ENCODE results near the gene ACADL.

Gene ACADL

DNA sequence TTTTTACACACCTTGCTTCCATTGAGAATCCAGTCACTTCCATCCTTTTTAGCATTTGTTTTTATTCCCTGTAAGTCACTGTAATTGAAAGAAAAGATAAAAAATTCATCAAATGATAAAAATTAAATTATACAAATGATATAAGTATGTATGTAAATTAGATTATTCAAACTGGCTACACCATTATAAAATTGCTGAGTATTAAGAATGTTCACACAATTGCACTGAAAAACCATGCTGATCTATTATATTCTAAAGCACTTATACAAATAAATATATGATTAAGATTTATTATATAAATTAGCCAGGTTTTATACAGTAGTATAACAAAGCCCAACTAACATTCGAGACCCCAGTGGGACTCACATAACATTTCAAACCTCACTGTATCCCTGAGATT lies 15.1 kb downstream of the ACADL start:
- Histone ChIP-seq H3K9ac (no peak overlapping the region), H3K79me2 (peaks cover 18% of the 10 kb centered on the region), H3K36me3 (ENCODE audit: control insufficient read depth, insufficient read depth, low read length) (no peaks in the 10 kb centered on the region), H3K27ac (no peak overlapping the region), H3K9me3 (ENCODE audit: control insufficient read depth, low read length) (no peaks in the 10 kb centered on the region), H3K4me2 (ENCODE audit: low read length) (no peak overlapping the region), H2AFZ (no peak overlapping the region), H3K27me3 (ENCODE audit: control insufficient read depth, insufficient read depth, low read length) (no peaks in the 10 kb centered on the region), H3K4me3 (ENCODE audit: low read depth, low read length) (no peak overlapping the region), H3K4me1 (no peaks in the 10 kb centered on the region)
- TF ChIP-seq, protein P1, sequence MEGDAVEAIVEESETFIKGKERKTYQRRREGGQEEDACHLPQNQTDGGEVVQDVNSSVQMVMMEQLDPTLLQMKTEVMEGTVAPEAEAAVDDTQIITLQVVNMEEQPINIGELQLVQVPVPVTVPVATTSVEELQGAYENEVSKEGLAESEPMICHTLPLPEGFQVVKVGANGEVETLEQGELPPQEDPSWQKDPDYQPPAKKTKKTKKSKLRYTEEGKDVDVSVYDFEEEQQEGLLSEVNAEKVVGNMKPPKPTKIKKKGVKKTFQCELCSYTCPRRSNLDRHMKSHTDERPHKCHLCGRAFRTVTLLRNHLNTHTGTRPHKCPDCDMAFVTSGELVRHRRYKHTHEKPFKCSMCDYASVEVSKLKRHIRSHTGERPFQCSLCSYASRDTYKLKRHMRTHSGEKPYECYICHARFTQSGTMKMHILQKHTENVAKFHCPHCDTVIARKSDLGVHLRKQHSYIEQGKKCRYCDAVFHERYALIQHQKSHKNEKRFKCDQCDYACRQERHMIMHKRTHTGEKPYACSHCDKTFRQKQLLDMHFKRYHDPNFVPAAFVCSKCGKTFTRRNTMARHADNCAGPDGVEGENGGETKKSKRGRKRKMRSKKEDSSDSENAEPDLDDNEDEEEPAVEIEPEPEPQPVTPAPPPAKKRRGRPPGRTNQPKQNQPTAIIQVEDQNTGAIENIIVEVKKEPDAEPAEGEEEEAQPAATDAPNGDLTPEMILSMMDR (IDR thresholded peaks at IDR 0.05), result no peak

GRCh38 chr2:210207929-210208328 lies 17.3 kb downstream of the ACADL start:
- H3K4me3 ChIP-seq (ENCODE audit: low read depth, low read length), result no peak overlapping the region
- no peaks in the 10 kb centered on the region for H3K9me3 ChIP-seq (ENCODE audit: control insufficient read depth, low read length)
- TF ChIP-seq, protein P1 (IDR thresholded peaks at IDR 0.05), result no peak
- no peaks in the 10 kb centered on the region for H3K36me3 ChIP-seq (ENCODE audit: control insufficient read depth, insufficient read depth, low read length)
- H3K4me1 ChIP-seq, result peaks cover 7% of the 10 kb centered on the region
- H3K4me2 ChIP-seq (ENCODE audit: low read length), result no peak overlapping the region
- no peak overlapping the region for H2AFZ ChIP-seq
- peaks cover 21% of the 10 kb centered on the region for H3K79me2 ChIP-seq
- no peak overlapping the region for H3K27ac ChIP-seq
- no peaks in the 10 kb centered on the region for H3K27me3 ChIP-seq (ENCODE audit: control insufficient read depth, insufficient read depth, low read length)
- no peak overlapping the region for H3K9ac ChIP-seq

DNA sequence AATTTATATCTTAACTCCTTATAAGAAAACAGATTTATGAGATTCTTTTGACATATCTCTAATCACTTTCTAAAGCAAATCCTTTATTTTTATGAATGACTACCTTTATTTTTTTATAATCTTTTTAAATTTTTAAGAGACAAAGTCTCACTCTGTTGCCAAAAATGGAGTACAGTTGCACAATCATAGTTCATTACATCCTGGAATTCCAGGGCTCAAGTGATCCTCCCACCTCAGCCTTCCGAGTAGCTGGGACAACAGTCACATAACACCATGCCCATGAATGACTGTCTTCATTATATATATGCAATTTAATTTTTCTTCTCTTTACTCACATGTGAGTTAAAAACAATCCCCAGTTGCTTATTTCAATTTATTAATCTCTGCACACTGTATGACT lies 21.7 kb downstream of the ACADL start:
- H3K27me3 ChIP-seq (ENCODE audit: control insufficient read depth, insufficient read depth, low read length), result no peaks in the 10 kb centered on the region

DNA sequence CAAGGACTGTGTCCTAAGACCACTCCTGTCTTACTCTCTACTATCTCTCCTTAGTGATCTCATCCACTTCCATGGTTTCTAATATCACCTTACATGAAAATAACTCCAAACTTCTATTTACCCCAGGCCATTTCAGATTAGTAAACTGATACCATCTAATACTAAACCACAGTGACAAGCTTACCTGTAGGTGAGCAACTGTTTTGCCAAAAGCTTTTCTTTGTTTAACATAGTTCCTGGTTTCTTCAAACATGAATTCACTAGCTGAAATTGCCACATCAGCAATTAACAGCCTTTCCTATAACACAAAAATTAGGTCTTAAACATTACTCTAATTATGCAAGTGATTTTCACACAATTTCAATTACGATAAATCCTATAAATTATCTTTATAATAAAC lies 22.1 kb downstream of the ACADL start:
- Histone ChIP-seq H3K79me2 (peaks cover 32% of the 10 kb centered on the region), H2AFZ (no peak overlapping the region), H3K4me1 (peaks cover 23% of the 10 kb centered on the region), H3K36me3 (ENCODE audit: control insufficient read depth, insufficient read depth, low read length) (no peaks in the 10 kb centered on the region), H3K9ac (no peak overlapping the region), H3K4me3 (ENCODE audit: low read depth, low read length) (no peak overlapping the region), H3K9me3 (ENCODE audit: control insufficient read depth, low read length) (no peaks in the 10 kb centered on the region), H3K27me3 (ENCODE audit: control insufficient read depth, insufficient read depth, low read length) (no peaks in the 10 kb centered on the region), H3K4me2 (ENCODE audit: low read length) (peak overlapping the region; percentile 4), H3K27ac (peak overlapping the region; percentile 22)
- TF ChIP-seq, protein P1 (IDR thresholded peaks at IDR 0.05), result no peak

More for the DNA sequence above, 21.7 kb downstream of the ACADL start:
- no peak overlapping the region for H2AFZ ChIP-seq
- H3K9me3 ChIP-seq (ENCODE audit: control insufficient read depth, low read length), result no peaks in the 10 kb centered on the region
- H3K4me3 ChIP-seq (ENCODE audit: low read depth, low read length), result no peak overlapping the region
- no peaks in the 10 kb centered on the region for H3K36me3 ChIP-seq (ENCODE audit: control insufficient read depth, insufficient read depth, low read length)
- peaks cover 32% of the 10 kb centered on the region for H3K79me2 ChIP-seq
- no peak overlapping the region for H3K9ac ChIP-seq
- no peak overlapping the region for H3K4me2 ChIP-seq (ENCODE audit: low read length)
- no peak overlapping the region for H3K27ac ChIP-seq
- TF ChIP-seq, protein P1 (IDR thresholded peaks at IDR 0.05), result no peak
- peaks cover 23% of the 10 kb centered on the region for H3K4me1 ChIP-seq

DNA sequence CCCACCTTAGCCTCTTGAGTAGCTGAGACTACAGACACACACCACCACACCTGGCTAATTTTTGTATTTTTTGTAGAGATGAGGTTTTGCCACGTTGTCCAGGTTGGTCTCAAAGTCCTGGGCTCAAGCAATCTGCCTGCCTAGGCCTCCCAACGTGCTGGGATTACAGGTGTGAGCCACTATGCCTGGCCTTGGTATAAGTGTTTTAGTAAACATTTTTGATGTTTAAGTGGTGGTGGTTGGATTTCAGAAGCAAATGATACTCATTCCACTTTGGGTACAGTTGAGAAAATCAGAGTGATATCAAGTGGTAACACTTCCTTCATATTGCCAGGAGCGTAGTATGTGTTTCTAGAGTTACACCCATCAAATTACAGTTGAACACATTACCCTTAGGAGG lies 25.4 kb downstream of the ACADL start:
- Histone ChIP-seq H3K79me2 (peaks cover 31% of the 10 kb centered on the region), H3K4me2 (ENCODE audit: low read length) (no peak overlapping the region), H2AFZ (no peak overlapping the region), H3K9me3 (ENCODE audit: control insufficient read depth, low read length) (no peaks in the 10 kb centered on the region), H3K9ac (no peak overlapping the region), H3K27ac (peak overlapping the region; percentile 3), H3K36me3 (ENCODE audit: control insufficient read depth, insufficient read depth, low read length) (no peaks in the 10 kb centered on the region), H3K4me1 (peaks cover 46% of the 10 kb centered on the region), H3K4me3 (ENCODE audit: low read depth, low read length) (no peak overlapping the region), H3K27me3 (ENCODE audit: control insufficient read depth, insufficient read depth, low read length) (no peaks in the 10 kb centered on the region)
- TF ChIP-seq, protein P1 (IDR thresholded peaks at IDR 0.05), result no peak
